CD1c-positive myeloid dendritic cell (primary cell): ENCODE measurements around the gene MAN1C1.
"Not testable (repeated sequence)": the region's sequence is repeated elsewhere in the genome, so short reads cannot be mapped to it uniquely, and the experiment has no call there.

Experiments used
- DNase-seq: peaks from one replicate; pipeline ENCODE4 v3.0.0-alpha.2; 2016; ENCODE audit errors: extremely low spot score

The MAN1C1 gene

GRCh38 chr1:25715888-25716287 lies 99.3 kb downstream of the MAN1C1 start:
- peak; percentile 76 for DNase-seq

DNA sequence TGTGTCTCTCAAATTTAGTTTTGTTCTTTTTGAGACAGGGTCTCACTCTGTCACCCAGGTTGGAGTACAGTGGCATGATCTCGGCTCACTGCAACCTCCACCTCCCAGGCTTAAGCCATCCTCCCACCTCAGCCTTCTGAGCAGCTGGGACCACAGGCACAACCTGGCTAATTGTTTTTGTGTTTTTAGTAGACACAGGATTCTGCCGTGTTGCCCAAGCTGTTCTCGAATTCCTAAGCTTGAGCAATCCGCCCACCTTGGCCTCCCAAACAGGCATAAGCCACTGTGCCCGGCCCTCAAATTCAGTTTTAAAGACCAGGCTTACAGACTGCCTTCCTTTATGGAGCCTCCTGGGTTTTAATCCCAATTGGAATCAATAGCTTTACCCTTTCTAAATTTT lies 99.7 kb downstream of the MAN1C1 start:
- DNase-seq: no peak

- DNase-seq: no peak
Observed at GRCh38 chr1:25718732-25719131, 102.1 kb downstream of the MAN1C1 start.

DNA sequence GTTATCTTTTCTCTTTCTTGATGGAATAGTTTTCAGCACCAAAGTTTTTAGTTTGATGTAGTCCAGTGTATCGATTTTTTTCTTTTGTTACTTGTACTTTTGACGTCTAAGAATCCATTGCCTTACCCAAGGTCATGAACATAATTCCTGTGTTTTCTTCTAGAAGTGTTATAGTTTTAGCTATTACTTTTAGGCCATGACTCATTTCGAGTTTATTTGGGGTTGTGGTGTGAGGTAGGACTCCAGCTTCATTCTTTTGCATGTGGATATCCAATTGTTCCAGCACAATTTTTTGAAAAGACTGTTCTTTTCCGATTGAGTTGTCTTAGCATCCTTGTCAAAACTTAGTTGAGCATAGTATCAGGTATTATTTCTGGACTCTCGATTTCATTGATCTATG lies 104.0 kb downstream of the MAN1C1 start:
- no peak for DNase-seq

DNA sequence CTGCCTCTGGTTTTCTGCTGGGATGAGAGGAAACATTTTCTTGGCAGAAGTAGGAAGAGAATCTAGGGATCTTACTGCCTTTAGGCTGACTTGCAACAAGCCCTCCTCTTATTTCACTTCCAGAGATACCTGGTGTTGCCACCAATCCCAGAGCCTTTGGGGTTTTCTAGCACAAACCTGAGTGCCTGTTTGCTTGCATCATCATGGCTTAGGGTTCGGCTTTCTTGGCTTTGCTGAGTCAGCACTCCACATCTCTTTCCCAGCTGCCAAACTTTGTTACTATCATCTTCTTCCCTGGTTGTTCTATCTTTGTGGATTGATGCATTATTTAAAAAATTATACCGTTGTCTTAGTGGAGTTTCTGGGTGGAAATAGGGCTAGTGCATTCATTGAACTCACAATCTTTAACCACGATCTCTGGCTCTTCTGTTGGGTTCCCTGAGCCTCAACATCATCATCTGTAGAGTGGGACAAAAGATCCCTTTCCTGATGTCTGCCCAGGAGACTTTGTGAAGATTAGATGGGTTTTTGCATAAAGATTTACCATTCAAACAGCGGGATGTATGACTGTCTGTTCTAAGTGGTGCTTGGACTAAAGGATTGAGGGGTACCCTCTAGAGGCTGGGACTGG lies 106.8 kb downstream of the MAN1C1 start:
- DNase-seq: no peak

DNA sequence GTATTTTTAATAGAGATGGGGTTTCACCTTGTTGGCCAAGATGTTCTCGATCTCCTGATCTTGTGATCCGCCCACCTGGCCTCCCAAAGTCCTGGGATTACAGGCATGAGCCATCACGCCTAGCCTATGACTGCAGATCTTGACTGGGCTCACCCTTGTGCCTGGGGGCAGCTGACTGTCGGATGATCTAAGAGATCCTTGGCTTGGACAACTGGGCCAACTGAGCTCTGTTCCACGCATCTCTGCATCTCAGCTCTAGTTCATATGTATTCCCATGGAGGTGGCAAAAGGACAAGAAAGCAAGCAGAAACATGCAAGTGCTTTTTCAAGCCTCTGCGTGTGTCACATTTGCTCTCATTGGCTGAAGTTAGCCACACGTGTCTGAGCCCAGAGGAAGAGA lies 107.6 kb downstream of the MAN1C1 start:
- no peak for DNase-seq

DNA sequence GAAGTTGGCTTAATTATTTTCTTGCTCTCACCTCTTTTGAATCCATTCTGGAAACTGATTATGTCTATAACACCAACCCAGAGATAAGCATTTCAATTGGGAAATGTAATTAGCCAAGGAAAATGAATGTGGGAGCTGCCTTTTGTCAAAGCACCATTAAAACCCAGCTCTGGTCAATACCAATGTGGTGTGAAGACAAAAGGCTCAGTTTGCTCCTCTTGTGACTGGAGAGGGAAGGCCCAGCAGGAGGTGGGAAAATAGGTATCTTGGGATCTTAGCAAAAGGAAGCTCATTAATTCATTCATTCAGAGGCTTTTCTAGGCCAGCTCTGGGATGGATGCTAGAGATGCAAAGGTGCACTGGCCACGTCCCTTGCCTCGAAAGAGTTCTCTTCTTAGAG lies 108.4 kb downstream of the MAN1C1 start:
- DNase-seq: no peak

DNA sequence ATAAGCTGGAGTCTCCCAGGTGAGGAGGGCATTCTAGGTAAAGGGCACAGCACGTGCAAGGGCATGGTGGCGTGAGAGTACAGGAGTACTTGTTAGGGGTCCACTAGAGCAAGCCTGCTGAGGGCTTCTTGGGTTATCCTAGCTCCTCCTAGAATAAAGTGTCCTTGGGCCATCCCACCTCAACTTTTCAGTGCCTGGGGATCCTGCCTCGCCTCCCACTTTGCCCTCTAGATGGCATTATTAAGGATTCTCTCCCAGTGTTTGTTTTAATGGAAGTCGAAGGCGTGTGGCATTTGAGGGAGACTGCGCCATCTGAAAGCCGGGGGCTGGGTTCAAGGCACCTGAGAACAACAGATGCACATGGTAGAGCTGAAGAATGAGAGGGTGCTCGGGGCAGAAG lies 108.9 kb downstream of the MAN1C1 start:
- no peak for DNase-seq

- no peak for DNase-seq
Observed at GRCh38 chr1:25727088-25727487, 110.5 kb downstream of the MAN1C1 start.

- DNase-seq: no peak
Observed at GRCh38 chr1:25727635-25728286, 111.2 kb downstream of the MAN1C1 start.

GRCh38 chr1:25728301-25728935 lies 111.8 kb downstream of the MAN1C1 start:
- no peak for DNase-seq

GRCh38 chr1:25729045-25729444 lies 112.5 kb downstream of the MAN1C1 start:
- no peak for DNase-seq

- no peak for DNase-seq
Observed at GRCh38 chr1:25729790-25730644, 113.4 kb downstream of the MAN1C1 start.

DNA sequence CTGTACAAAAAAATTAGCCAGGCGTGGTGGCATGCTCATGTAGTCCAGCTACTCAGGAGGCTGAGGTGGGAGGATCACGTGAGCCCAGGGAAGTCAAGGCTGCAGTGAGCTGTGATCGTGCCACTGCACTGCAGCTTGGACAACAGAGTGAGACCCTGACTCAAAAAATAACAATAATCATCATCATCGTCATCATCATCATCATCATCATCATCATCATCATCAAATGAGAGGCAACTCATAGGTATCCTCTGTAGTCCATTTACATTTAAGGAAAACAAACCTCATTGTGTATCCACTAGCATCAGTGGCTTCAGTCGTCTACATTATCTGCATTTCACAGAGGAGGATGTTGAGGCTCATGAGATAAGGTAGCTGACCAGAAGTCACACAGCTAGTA lies 114.6 kb downstream of the MAN1C1 start:
- DNase-seq: no peak

DNA sequence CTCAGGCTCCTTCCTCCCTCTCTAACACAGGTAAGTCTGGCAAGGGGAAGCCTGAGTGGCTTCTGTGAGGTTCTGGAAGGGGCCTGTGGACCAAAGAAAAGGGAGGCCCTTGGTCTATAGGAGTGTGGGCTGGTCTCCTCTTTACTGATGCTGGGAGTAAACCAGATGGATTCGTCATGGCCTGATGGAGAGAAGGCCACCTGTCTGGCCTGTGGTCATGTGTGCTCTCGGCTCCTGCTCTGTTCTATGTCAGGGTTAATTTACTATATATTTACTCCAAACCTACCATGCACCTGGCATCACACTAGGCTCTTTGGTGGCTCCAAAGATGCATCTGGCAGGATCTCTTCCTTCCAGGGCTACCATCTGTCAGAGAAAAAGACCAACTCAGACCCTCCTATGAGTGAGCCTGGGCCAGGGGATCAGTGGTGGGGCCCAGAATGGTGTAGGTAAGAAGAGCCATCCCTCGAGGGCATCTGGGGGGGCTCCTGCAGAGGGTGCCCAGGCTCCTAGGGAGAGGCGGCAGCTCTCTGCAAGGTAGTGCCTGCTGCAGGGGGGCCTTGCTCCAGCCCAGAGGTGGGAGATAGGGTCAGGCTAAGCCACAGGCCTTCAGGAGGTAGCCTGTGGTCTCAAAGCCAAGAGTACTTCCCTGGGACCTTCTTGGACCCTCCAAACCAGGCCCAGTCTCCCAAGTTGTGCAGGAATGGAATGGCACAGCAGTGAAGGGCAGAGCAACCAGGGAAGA lies 115.2 kb downstream of the MAN1C1 start:
- no peak for DNase-seq

DNA sequence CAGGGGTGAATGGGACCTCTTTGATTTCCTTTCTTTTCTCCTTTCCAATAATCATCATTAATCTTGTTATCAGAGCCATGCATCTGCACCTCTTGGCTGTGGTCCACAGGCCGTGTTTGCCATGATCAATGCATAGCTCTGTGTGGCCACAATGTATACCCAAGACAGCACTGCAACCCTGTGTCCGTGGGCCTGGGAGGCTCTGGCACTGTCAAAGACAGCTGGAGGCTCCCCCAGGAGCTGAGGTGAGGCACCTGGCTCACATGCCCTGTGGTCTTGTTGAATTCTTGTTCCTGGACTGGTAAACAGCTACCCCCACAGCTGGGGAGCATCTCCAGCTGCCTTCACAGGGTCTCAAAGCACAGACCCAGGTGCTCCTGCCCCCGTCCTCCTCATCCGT lies 116.2 kb downstream of the MAN1C1 start:
- DNase-seq: no peak

DNA sequence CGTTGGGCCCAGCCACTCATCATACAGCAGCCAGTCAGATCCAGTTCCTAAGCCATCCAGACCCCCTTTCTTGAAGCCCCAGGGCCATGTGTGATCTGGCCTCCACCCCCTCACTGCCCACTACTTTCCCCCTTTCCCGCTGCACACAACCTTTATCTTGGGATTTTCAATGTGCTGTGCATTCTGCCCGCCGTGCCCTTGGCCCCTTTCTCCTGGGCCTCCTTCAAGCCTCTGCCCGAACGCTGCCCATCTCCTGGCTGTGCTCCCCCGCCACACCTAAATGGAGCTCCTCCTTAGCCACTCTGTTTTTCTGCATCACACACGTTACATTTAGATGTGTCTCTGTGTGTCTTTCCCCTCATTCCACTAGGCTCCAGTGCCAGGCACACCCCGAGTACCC lies 116.7 kb downstream of the MAN1C1 start:
- no peak for DNase-seq

- DNase-seq: not testable (repeated sequence)
Observed at GRCh38 chr1:25734991-25735390, 118.4 kb downstream of the MAN1C1 start.

DNA sequence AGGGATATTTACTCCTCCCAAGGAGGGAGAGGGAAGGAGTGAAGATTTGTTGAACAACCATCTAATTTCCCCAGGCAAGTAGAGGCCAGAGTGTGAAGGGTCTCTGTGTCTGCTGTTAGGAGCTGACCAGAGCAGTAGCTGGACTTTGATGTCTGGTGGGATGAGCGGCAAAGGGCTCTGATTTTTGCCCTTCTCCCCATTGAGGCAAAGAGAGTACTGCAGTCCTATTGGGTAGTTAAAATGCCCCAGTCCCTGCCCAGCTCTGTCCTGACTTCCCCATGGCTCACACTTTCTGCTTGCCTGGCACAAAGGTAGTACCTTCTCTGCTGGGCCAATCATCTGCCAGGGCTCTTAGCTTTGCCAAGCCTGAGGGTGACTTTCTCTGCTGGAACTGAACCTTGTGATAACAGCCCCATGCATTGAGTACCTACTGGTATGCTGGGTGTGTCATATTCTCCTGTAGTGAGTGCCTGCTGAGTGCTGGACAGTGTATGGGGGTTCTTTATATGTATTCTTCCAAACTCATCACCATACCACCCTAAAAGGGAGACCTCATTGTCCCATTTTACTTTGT lies 119.5 kb downstream of the MAN1C1 start:
- no peak for DNase-seq

- no peak for DNase-seq
Observed at GRCh38 chr1:25737130-25737529, 120.5 kb downstream of the MAN1C1 start.

DNA sequence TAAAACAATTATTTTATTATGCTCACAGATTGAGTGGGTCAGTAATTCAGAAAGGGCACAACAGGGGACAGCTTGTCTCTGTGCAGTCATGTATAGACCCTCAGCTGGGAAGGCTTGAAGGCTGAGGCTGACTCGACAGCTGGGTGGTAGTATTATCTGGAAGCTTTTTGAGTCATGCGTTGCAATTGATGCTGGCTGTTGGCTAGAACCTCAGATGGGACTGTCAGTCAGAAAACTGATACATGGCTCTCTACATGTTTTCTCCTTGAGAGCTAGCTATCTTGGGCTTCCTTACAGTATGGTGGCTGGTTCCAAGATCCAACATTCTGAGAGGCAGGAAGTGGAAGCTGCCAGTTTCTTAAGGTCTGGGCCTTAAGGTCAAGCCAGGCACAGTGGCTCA lies 121.9 kb downstream of the MAN1C1 start:
- no peak for DNase-seq
